ENCODE data around the gene FAM222B.
A peak's percentile ranks its signal among the peaks of the same experiment; 100 is the strongest.
"Not testable (repeated sequence)": the region's sequence is repeated elsewhere in the genome, so short reads cannot be mapped to it uniquely, and the experiment has no call there.

Gene FAM222B

DNA sequence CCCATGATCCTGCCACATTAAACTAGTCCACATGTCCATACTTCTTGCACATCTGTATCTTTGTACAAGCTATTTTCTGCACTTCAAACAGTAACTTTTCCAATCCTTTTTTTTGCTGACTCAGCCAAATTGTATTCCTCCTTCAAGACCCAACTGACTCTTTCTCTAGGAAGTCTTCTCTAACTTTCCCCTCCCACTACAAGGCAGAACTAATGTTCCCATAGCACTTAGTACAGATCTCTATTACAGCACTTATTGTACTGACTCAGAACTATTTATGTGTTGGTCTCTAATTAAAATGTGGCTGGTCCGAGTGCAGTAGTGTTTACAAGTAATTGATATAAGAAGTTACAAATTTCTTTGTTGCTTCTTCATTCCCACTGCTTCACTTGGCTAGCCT is 8.2 kb downstream of the FAM222B start:
- no peak for DNase-seq

DNA sequence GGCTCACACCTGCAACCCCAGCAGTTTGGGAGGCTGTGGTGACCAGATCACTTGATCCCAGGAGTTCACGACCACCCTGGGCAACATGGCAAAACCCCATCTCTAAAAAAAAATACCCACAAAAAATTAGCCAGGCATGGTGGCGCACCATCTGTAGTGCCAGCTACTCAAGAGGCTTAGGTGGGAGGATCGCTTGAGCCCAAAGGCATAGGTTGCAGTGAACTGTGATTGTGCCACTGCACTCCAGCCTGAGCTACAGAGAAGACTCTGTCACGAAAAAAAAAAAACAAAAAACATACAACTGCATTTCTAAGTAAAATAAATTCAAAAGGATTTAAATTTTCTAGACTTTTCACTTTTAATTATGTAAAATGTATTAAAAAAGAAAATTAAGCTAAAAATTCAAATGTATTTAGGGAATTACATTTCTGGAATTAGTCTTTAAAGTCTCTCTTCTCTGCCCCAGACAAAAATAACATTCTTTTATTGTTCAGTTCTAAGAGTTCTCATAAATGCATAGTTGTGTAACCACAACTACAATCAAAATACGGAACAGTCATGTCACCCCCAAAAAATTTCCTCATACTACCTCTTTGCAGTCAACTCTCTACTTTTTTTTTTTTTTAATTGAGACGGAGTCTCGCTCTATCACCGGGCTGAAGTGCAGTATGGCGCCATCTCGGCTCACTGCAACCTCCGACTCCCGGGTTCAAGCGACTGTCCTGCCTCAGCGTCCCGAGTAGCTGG is 14.1 kb downstream of the FAM222B start:
- DNase-seq: no peak

GRCh38 chr17:28827672-28828071 is 14.9 kb downstream of the FAM222B start:
- DNase-seq: no peak

GRCh38 chr17:28819582-28819981 is 23.0 kb downstream of the FAM222B start:
- no peak for DNase-seq

DNA sequence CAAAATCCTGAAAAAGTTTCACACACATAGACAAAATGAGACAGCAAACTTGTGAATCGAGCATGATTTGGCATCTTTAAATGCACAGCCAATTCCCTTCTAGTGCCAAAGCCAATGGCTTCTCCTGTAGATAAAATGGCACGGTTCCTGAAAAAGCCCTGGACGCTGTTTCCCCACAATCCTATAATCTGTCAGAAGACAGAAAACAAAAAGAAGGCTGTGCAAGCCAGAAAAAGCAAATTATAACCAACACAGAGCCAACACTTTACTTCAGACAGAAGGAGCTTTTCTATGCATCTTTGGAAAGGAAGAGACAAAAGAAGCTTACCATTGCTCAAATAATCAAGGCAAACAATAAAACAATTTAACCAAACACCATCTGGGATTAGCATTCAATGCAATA is 23.8 kb downstream of the FAM222B start:
- no peak for DNase-seq

DNA sequence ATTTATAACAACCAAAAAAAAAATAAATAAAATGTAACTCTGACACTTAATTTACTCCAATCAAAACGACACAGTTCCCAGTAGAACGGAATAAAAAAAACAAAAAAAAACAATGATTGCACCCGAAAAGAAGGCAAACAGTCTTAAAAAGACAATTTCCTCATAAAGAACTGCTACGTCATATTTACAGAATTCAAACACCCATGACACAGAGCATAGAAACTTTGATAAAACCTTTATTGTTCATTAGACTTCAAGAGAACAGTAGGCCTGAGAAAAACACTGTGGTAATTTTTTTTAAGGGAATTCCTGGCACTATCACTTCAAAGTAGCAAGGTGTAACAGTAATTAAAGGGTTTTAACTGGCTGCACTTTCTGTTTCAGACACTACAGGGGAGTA is 26.1 kb downstream of the FAM222B start:
- no peak for DNase-seq

DNA sequence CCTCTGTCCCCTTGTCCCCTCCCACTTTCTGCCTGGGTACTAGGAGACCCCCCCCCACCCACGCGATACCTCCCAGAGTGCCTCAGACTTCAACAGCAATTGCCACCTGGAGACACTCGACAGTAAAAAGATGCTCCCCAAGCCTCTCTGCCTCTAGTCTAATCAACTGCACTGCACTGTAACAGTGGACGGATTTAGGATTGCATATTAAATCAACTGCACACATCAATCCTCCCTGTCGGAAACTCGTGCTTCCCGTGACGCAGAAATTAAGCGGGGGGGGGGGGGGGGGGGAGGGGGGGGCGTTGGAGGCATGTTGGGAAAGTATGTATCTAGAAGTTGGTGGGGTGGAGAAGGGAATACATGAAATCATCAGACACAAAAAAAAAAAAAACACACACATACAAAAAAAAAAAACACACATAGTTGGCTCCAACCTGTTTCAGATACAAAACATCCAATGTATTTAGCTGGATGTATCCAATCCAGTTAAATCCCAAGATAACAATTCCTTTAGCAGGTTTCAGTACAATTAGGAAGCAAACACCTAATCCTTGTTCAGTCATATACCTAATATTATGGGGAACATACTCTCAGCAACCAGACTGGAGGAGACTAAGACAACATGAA is 29.7 kb downstream of the FAM222B start:
- peak; percentile 62 for DNase-seq

DNA sequence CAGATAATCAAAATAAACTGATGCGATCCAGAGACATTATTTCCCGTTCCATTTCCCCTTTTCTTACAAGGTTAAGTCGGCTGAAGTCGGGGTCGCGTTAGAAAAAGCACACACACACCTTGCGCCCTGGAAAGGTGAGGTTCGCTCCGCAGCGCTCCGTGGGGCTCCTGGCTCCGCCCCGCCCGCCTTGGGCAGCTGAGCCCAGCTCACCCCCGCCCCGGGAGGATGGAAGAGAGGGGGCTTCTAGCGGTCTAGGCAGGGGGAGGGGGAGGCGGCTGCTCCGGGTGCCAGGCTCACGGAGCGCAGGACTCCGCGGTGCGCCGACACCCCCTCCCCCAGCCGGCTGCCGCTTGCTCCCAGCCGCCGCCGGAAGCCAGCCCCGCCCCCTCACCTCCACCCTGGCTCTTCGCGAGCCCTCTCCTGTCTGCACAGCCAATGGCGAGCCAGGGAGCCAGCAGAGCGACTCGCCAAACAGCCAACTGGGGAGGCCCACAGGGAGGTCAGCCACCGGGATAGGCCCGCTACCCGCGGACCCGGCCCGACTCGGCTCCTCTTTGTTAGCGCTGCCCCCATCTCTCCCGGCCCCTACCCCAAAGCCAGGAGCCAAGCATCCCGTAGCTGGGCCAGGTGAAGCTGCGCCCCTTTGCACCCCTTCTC is 30.4 kb downstream of the FAM222B start:
- peak; percentile 96 for DNase-seq

DNA sequence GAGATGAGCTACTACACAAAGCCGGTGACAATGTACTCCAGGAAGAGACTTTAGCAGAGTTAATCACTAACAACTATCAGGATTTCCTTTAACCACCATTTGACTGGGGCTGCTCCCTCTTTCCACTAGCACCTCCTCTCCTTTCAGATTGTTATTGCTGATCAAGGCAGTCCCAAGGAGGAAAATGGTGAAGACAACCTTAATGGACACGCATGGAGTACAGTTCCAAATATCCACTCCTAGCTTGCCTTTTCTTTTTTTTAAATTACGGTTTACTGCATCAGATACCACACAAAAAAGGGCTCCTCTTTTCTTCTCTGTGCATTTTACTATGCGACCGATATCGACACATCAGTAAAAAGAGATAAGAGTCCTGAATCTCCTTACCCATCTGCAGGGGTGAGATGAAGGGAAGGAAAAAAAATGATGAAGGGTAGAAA is 30.9 kb downstream of the FAM222B start:
- peak; percentile 13 for DNase-seq

- DNase-seq: no peak
Measured at GRCh38 chr17:28810437-28810836, 32.2 kb downstream of the FAM222B start.

DNA sequence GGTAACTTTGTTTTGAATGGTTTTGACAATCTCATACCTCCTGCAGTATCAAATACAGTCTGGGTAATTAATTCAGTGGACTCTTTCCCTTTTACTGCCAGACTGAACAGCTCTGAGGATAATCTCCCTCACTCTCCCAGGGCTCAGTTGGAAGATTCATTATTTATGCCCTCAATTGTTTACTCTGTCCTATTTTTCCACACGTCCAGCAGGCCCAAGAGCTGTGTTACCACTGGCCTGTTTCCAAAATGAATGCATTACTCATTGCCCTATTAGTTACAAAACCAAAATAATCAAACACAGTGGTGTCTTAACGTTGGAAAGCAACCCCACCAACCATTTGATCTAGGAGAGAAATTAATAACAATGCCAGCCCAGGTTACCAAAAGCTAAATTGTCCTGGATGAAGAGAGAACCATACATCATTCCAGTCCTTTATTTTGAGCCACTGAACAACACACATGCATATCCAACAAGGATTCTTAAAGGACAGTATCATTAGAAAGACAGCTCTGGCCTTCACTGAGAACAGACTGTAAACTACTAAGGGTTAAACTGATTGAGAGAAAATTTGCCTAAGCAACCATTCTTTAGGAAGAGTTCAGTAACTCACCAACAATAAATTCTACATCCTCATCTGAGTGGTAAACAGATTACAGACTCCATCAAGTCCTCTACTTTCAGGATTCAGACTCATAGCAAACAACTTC is 34.5 kb downstream of the FAM222B start:
- no peak for DNase-seq

- no peak for DNase-seq
Measured at GRCh38 chr17:28796062-28796461, 46.5 kb downstream of the FAM222B start.

GRCh38 chr17:28794846-28795441 is 47.6 kb downstream of the FAM222B start:
- not testable (repeated sequence) for DNase-seq

- DNase-seq: no peak
Measured at GRCh38 chr17:28792877-28793661, 49.5 kb downstream of the FAM222B start.

DNA sequence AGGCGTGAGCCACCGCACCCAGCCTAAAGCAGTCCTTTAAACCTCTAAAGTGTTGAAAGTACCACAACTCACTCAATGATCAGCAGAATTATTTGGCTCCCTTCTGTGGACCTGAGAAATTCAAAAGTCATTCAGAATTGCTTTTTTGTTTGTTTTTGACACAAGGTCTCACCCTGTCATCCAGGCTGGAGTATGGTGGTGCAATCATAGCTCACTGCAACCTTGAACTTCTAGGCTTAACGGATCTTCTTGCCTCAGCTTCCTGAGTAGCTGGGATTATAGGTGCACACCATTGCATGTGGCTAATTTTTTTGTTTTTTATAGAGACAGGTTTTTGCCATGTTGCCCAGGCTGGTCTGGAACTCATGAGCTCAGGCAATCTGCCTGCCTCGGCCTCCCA is 54.5 kb downstream of the FAM222B start:
- no peak for DNase-seq

DNA sequence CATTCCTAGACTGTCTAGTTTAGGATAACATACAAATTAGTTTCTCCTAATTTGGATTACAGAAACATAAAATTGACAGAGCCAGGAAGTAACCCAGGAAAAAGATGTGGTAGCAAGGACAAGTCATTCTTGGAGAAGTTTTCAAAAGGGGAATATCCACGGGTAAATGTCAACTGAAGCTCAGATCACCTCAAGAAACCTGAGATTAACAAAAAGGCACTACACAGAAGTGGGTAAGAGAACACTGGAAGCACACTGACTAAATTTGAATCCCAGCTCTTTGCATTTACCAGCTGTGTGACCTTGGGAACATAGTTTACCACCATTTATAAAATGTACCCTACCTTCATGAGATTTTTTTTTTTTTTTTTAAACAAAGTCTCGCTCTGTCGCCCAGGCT is 59.4 kb downstream of the FAM222B start:
- DNase-seq: no peak

- not testable (repeated sequence) for DNase-seq
Measured at GRCh38 chr17:28779601-28780000, 63.0 kb downstream of the FAM222B start.

- DNase-seq: no peak
Measured at GRCh38 chr17:28777178-28777577, 65.4 kb downstream of the FAM222B start.

- no peak for DNase-seq
Measured at GRCh38 chr17:28774206-28774605, 68.4 kb downstream of the FAM222B start.

DNA sequence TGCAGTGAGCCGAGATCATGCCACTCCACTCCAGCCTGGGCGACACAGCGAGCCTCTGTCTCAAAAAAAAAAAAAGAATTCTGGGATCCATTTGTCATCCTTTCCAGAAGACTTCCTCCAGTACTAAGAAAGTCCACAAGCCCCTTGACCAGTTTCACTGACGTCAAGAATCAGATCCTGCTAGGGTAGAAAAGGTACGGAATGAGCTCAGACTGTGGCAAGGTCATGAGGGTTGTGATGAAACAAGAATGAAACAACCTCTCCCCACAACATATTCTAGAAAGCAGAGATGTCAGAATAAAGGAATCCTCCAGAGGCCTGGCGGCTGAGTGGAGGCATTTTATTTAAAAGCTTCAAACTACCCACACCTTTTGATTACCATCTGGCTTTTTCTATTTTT is 68.9 kb downstream of the FAM222B start:
- DNase-seq: no peak

DNA sequence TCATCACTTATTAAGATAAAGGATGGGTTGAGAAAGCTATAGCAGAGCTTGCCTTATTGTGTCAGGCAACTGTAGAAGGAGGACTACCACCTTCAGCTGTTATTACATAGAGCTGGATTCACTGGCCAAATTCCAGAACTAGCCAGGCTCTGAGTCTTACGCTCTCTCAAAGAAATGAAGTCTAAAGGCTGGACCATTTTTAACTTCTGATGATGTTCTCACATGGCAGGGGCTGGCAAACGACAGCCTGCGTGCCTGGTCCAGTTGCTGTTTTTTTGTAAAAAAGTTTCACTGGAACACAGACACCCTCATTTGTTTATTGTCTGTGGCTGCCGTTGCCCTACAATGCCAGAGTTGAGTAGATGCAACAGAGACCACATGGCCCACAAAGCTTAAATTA is 77.6 kb downstream of the FAM222B start:
- DNase-seq: no peak

DNA sequence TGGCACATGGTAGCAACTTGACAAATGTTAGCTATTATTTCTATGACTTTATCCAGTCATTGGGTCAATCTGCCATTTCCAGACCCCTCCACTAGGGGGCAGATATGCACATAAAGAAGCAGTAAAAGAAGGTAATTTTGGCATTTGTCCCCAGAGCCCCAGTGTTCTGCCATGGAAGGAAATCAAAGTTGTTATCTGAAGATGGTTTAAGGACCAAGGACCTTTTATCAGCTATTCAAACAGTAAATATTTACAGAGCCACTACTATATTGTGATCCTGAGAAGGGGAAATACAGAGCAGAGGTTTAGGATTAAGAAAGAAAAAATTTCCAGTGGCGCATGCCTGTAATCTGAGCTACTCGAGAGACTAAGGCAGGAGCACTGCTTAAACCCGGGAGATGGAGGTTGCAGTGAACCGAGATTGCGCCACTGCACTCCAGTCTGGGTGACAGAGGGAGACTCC is 78.8 kb downstream of the FAM222B start:
- peak; percentile 82 for DNase-seq
